Fibroblast of villous mesenchyme (primary cell): ENCODE measurements around the gene SRP14. TPM values are rescaled to one million over a fixed set of nuclear protein-coding genes. Genes with fewer than 3 reads are reported as not detected.
A peak's percentile ranks its signal among the peaks of the same experiment; 100 is the strongest.

Experiments
- DNase-seq: peaks from one replicate; pipeline ENCODE4 v3.0.0-alpha.2; 2010; ENCODE audit warnings: low read depth
- H3K4me3 ChIP-seq: 2 replicates; pipeline ENCODE4 v1.5.1; 2011; ENCODE audit warnings: low read depth, mild to moderate bottlenecking, low read length
- CTCF ChIP-seq: IDR thresholded peaks from 2 replicates; pipeline ENCODE4 v1.5.1; 2012; ENCODE audit warnings: low read depth, mild to moderate bottlenecking, low read length; ENCODE audit not compliant: insufficient read depth
- total RNA-seq: library from RNA; depleted of rRNA; stranded (reverse); fragments of >200 nt; gene quantifications from 2 replicates; pipeline ENCODE4 v1.2.3, GENCODE V29; 2012

Gene SRP14
- total RNA-seq, 1 donor, result 93.3 TPM

DNA sequence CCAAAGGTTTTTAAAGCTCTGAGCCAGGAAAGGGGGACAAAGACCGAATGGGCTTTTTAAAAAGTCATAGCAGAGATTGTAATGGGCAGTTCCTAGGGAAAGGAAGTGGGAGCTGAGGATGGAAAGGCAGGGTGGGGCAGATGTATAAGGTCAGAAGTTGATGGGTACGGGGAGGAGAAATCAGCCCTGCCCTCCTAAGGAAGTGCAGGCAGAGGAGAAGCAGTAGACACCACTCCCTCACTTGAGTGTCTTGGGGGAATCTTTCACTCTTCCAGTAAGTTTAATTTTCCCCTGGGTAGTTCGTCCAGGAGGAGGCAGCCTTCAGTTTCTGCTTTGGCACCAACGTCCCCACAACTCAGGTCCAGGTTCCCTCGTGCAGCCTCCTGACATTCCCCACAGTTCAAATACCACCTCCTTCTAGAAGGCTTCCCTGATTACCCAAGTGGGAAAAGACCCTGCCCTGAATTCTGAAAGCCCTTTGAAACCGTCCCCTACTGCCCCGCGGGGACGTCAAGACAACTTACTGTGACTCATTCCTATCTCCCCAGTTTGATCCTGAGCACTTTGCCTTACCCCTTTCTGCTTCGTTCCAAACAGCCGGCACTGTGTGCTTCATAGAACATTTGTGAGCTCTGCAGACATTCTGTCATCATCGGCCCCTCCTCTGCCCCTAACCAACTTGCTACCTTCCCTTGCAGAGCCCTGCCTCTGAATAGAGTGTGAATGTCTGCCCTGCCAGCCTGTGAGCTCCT lies 14.3 kb upstream of the SRP14 start:
- TF ChIP-seq CTCF, result peak; percentile 29
- no peak overlapping the region for H3K4me3 ChIP-seq
- no peak for DNase-seq

- H3K4me3 ChIP-seq, result no peak overlapping the region
- TF ChIP-seq CTCF, result no peak
- no peak for DNase-seq
Measured at GRCh38 chr15:40052604-40053003, 13.6 kb upstream of the SRP14 start.

GRCh38 chr15:40051616-40052415 lies 12.8 kb upstream of the SRP14 start:
- no peak overlapping the region for H3K4me3 ChIP-seq
- TF ChIP-seq CTCF, result no peak
- DNase-seq, result no peak

DNA sequence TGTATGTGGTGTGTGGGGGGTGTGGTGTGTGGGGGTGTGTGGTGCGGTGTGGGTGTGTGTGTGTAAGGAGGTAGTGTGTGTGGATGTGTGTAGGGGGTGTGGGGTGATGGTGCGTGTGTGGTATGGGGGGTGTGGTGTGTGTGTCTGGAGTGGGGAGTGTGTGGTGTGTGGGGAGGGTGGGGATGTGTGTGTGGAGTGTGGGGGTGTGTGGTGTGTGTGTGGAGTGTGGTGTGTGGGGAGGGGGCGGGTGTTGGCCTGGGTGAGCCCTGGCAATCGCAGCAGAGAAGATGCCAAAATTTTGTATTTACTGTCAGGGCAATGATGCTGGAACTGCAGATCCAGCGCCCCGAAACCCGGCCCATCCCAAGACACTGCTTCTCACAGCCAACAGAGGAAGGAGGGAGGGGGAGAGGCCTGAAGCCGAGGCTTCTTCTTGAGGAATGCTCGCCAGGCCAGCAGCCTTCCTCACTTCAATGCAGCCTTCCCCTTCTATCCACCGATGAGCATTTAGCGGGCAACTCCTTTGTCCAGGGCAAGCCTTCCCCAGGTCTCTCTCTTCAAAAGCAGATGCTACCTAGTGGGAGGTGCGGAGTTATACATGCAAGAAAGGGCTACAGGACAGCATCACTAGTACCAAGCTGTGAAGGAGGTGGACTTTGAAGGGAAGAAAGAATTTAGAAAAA lies 11.9 kb upstream of the SRP14 start:
- no peak overlapping the region for H3K4me3 ChIP-seq
- DNase-seq, result no peak
- no peak for TF ChIP-seq CTCF

DNA sequence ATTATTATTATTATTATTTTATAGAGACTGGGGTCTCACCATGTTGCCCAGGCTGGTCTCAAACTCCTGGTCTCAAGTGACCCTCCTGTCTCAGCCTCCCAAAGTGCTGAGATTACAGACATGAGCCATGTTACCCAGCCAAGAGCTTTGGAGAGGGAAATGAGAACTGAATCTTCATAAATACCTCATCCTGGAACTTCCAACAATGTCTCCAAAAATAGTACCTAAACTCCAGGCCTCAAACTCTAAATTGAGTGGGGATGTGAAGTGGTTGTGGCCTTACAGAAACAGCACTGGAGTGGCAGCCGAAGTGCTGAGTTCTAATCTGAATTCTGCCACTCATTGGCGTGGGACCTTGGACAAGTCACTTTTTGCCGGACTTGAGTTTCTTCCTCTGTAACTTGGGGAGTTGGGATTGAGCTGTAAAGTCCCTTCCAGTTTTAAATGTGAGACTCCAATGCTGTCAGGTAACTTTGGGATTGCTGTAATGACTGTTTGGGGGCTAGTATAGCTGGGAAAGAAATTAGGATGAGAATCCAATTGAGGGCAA lies 10.0 kb upstream of the SRP14 start:
- no peak overlapping the region for H3K4me3 ChIP-seq
- no peak for TF ChIP-seq CTCF
- DNase-seq, result no peak

DNA sequence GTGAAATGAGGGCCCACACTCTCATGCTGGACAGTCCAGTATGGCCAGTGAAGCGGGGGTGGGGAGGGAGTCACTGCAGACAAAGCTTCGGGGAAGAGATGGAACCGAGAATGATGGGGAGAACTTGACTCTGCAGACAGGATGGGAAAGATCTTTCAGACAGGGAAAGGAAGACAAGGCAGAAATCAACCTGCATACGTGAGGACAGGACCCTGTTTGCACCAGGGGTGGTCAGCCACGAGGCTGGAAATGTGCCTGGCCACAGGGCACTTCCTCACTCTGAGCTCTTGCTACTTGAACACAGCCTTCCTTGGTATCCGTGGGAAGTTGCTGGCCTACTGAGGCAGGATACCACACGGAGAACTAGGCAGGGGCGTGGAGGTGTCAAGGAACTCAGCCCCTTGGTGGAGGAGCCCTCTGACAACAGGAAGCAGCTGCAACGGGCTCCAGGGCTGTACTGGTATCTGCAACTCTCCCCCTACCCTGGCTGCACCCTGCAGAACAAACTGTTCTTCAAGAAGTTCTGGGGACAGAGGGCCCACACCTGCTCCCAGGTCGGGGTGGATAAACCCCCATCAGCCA lies 9.3 kb upstream of the SRP14 start:
- no peak for DNase-seq
- H3K4me3 ChIP-seq, result no peak overlapping the region
- TF ChIP-seq CTCF, result no peak
